H1 (cell line): ENCODE results near the gene CDH26. TPM values are rescaled to one million over a fixed set of nuclear protein-coding genes. Genes with fewer than 3 reads are reported as not detected.

Experiments
- SIN3A ChIP-seq, 2 experiments: IDR thresholded peaks in 1 of 2; conservative IDR thresholded peaks in 1 of 2; 2 replicates each; pipeline ENCODE4 v1.6.1; 2011 to 2012; ENCODE audit warnings: low read length in 2 of 2, improper control_type of control experiment in 1 of 2, low read depth in 1 of 2, mild to moderate bottlenecking in 1 of 2
- polyA plus RNA-seq, 7 experiments: library from polyadenylated mRNA; depleted of rRNA in 3 of 7; stranded (reverse) in 5 of 7; unstranded in 2 of 7; fragments of >200 nt in 5 of 7; fragments of 200-250 nt in 2 of 7; gene quantifications; 1 replicate in 5 of 7; 2 replicates in 1 of 7; 4 replicates in 1 of 7; pipeline versions ENCODE4 v1.2.1 to v1.2.3, GENCODE V29; 2011 to 2013; ENCODE audit warnings: missing spikeins in 2 of 7, mixed read lengths in 2 of 7
- total RNA-seq: library from RNA; stranded (reverse); fragmentation: NEBNext Ultra II Directional; extraction: Animal tissue kit (Norgen Biotek cat#: 25700); gene quantifications from 2 replicates; pipeline ENCODE4 v1.2.1, GENCODE V29; 2021

CDH26 gene
- total and polyA plus RNA-seq, 2 of the 8 experiments (the other 6 are each of a cell fraction or from before 2014, with no cell fraction given), result 1.5 to 1.7 TPM

DNA sequence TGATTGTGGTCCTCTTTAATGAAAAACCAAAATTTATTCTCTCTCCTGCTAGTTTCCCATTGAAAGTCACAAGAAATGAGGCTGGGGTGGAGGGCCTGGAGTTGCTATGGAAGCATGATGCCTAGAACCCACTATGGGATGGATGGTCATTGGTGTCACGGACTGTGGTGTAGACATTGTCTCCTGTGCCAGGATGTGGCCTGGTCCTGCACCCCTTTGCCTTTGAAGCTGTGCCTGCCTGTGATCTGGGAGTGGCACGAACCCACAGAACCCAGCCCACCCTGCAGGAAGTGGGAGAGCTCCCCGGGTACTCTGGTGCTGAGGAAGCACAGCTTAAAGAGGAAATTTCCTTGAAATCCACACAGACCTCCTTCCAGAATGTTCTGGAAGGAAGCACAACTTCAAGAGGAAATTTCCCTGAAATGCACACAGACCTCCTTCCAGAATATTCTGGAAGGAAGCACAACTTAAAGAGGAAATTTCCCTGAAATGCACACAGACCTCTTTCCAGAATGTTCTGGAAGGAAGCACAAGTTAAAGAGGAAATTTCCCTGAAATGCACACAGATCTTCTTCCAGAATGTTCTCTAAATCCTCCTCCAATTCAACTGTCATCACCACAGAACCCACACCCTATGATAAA, 105.6 kb downstream of the CDH26 start (continued):
- no peak for TF ChIP-seq SIN3A (conservative IDR thresholded peaks at IDR 0.05 in 1 of 2, IDR thresholded peaks at IDR 0.05 in 1 of 2; ENCODE audit: low read depth in 1 of 2, low read length in 2 of 2)

Other genes starting within 250 kb of the CDH26 start
- gene SYCP2, start 24.8 kb upstream of the CDH26 start, total RNA-seq, result 0.50 and 0.69 TPM in 2 replicates
- gene SYCP2, start 24.8 kb upstream of the CDH26 start, polyA plus RNA-seq (2011; rRNA removed), result 0.02 TPM in 2 replicates
- 3.5 and 3.9 TPM in 2 replicates for gene PPP1R3D, start 18.1 kb upstream of the CDH26 start, total RNA-seq
- 1.3 and 1.4 TPM in 2 replicates for gene PPP1R3D, start 18.1 kb upstream of the CDH26 start, polyA plus RNA-seq (2011; rRNA removed)
- gene FAM217B, start 18.0 kb upstream of the CDH26 start, total RNA-seq, result 24.7 and 28.5 TPM in 2 replicates
- gene FAM217B, start 18.0 kb upstream of the CDH26 start, polyA plus RNA-seq (2011; rRNA removed), result 2.8 and 5.4 TPM in 2 replicates